M059J (cell line): ENCODE data around the gene MFSD6L. TPM values are rescaled to one million over a fixed set of nuclear protein-coding genes. Genes with fewer than 3 reads are reported as not detected.

ENCODE experiments used
- DNase-seq: peaks from one replicate; pipeline ENCODE4 v3.0.0-alpha.2; 2012; ENCODE audit warnings: low read depth
- total RNA-seq: library from RNA; depleted of rRNA; stranded (reverse); fragments of >200 nt; shearing (Covaris generic); gene quantifications from 2 replicates; pipeline ENCODE4 v1.2.3, GENCODE V29; 2014; rRNA removed

The MFSD6L gene, protein sequence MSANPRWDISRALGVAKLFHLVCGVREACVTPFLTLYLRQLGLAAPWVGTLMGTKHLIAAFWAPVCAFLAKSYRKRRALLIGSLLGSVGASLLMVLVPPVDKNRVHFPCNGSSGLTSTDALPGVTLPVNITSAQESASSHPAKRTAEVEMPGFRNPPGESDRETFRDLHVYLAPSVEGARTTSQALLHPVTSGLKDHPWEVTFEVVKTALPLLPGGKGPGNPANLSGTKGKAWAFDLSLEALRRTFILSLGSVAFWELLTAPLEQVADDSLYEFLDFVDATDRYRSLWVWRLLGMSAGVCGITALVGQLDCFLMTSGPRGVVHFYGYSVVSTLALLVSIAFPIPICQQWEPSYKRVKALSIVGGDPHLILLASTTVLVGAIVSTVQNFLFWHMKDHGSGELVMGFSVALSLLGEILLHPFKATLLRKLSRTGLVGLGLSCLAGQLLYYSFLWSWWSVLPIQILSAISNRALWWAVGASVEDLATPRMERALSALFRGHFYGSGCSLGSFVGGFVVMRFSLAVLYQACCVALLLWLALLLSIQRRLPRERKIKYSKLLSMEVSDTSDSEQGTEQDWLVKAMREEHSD
- total RNA-seq: not detected in 2 replicates

GRCh38 chr17:8798846-8799569, at the start of gene MFSD6L:
TSS of gene MFSD6L (minus strand) at chr17:8799365. CDS start at chr17:8799120, 245 bp downstream.
- no peak for DNase-seq

DNA sequence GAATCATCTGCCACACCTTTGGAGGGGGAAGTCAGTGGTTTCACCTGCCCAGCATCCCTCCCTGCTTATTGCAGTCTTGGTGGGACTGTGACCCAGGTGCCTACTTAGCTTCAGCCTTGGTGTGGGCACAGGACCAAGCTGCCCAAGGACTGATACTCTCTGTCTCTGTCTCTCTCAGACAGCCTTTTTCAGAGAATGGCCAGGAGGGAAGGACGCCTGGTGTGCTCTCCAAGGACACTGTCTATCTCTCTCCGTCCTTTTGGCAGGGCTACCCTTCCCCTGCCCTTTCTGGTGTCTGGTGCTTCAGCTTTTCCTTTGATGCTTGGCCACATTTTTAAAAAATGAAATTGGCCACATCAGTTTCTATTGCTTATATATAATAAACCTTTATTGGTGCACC, 48.7 kb upstream of the MFSD6L start:
- DNase-seq: no peak

DNA sequence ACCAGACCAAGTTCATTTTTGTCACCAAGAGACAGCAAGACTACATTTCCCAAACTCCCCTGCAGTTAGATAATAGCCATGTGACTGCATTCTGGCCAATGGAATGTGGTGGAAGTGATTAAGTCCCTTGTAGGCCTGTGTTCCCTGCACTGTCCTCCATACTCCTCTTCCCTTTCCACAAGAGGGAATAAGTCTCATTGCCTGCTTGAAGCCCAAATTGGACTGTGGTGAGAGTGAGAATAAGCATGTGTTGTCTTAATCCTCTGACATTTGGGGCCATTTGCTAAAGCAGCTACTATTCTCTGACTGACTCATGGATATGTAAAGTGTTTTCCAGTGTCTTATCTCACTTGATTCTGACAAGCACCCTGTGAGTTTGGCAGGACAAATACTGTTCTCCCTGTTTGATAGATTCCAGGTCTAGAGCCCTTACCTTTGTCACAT, 47.6 kb upstream of the MFSD6L start:
- peak; percentile 47 for DNase-seq

DNA sequence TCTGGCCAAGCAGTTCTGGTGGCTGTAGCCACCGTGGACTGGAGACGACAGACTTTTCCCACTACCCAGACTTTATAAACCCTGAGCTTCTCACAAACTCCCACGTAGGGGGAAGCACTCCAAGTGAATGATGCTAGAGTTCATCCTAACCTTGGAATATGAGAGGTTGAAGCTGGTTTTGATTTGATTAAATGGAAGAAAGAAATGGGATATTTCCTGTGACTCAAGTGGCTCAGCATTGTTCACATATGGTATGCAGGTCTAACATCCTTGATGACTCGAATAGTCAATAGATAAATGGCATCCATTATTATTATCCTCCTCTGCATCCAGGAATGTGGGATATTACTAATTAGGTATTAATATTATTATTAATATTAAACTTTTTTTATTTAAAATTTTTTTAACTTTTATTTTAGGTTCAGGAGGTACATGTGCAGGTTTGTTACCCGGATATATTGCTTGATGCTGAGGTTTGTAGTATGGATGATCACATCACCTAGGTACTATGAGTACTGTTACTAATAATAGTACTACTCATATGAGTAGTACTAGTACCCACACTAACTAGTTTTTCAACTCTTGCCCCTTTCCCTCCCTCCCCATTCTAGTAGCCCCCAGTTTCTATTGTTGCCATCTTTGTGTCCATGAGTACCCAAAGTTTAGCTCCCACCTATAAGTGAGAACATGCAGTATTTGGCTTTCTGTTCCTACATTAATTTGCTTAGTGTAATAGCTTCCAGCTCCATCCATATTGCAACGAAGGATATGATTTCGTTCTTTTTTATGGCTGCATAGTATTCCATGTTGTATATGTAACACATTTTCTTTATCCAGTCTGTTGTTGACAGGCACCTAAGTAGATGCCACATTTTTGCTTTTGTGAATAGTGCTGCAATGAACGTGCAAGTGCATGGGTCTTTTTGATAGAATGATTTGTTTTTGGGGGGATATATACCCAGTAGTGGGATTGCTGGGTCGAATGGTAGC, 45.4 kb upstream of the MFSD6L start:
- no peak for DNase-seq

GRCh38 chr17:8843344-8843743, 44.2 kb upstream of the MFSD6L start:
- no peak for DNase-seq

- no peak for DNase-seq
Measured at GRCh38 chr17:8841844-8842243, 42.7 kb upstream of the MFSD6L start.

GRCh38 chr17:8839410-8839935, 40.3 kb upstream of the MFSD6L start:
- no peak for DNase-seq

GRCh38 chr17:8838551-8839095, 39.5 kb upstream of the MFSD6L start:
- no peak for DNase-seq

DNA sequence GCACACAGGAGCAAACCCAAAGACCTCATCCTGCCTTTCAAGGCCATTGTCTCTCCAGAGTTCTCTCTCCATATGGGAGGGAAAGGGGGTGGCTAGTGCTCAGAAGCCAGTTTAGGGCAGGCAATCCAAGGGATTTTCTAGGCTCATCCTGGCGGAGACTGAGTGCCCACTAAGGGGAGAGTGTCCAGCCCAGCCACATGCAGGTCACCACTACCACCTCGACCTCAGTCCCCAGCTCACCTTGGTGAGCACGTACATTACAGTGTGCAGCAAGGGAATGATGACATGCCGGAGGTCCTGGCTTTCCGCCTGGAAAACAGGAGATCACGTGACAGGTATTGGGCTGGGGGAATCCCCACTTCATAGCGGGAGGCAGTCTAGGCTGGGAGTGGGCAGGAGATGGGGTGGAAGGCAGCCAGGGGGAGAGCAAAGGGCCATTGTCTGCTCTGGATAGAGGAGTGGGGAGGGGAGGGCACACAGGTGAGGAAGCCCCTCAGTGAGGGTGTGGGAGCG, 38.5 kb upstream of the MFSD6L start:
- DNase-seq: peak; percentile 36

DNA sequence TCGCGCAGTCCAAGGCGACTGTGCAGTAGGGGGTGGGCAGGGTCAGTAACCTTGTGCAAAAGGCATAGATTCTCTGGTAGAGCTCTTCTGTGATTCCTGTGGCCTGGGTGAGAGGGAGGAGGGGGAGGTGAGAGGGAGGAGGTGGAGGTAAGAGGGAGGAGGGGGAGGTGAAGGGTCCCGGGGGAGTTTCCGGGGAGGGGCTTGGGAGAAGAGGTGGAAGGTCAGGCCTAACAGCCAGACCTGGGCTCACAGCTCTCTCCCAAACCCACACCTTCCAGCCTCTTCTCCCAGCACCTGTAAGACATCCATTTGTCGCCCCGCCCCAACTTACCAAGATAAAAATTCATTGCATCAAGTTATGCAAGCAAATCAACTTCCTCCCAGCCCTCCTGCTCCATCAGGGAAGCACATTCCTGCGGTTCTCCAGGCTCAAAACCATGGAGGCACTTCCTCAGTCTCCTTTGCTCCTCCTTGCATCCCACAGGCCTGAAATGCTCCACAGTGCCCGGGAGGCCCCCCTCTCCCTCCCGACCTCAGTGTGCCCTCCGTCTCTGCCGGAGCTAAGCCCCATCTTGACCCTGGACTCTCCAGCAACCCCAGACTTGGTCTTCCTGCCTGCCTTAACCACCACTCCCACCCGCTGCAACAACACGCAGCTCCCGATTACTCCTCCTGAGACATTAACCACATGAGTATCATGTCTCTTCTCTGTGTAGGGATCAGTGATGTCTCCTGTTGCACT, 37.8 kb upstream of the MFSD6L start:
- DNase-seq: no peak

DNA sequence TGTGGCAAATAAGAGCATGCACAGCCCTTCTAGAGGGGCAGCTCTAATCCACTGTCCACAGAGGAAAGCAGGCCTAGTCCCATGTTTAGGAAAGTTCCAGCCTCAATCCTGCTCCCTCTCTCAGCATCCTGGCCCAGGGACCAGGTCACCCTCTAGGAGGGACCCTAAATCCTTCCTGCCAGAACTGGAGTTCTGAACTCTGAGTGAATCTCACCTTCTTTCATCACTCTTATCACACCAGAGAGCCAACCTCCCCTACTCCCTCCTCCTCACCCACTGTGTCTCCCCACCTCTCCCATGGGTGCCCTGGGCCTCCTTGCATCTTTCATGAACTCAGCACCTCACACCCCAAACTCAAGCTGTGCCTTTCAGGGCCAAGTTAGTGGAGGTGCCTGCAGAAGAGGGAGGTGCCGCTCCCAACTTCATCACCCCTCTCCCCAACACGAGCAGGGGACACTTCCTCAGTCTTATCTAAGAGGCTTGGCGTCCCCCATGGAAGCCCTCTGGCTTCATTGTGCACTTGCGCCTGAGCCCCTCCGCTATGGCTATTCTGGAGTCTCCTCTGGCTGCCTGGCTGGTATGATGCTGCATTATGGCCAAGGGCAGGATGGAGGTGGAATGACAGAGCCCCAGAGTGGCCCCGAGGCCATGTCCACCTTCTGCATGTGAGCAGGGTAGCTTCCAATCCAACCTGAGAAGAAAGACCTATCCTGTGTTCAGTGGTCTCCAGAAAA, 36.6 kb upstream of the MFSD6L start:
- DNase-seq: no peak

DNA sequence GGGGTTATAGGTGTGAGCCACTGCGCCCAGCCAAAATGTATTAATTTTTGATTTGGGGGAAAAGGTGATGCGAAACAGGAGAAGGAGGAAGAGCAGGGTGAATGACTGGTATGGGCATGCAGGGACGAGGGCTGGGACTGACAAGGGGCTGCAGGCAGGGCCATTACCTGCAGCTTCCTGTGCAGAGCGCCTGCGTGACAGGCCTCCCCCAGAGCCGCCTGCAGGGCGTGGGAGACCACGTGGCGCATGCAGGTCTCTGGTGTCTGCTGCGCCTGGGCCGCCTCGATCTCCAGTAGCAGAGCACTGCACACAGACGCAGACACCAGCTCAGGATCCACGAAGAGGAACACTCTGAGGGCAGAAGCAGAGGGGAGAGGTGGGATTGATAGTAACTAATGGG, 35.9 kb upstream of the MFSD6L start:
- DNase-seq: no peak

- DNase-seq: no peak
Measured at GRCh38 chr17:8832711-8833352, 33.7 kb upstream of the MFSD6L start.

DNA sequence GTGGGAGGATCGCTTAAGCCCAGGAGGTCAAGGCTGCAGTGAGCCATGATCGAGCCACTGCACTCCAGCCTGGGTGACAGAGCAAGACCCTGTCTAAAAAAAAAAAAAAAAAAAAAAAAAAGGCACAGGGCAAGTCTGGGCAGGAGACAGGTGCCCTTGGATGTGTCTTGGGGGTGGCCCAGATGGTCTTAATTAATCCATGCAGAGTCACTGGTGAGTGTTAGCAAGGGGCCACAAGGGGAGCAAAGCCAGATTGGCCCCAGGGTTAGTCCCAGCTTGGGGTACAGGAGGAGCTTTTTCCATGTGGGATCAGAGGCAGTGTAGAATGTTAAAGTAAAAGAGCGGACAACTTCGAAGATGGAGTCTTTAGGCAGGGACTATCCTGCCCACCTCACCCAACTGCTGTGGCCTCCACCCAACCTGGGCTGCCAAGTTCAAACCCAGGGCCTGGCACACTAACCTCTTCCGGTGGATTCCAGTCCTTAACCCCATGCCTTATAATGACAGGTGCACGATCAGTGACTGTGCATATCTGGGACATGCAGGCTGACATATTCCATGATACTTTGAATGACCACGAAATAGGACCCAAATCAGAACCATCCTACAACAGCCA, 32.2 kb upstream of the MFSD6L start:
- no peak for DNase-seq

GRCh38 chr17:8830141-8830540, 31.0 kb upstream of the MFSD6L start:
- DNase-seq: no peak

GRCh38 chr17:8829036-8829941, 30.1 kb upstream of the MFSD6L start:
- DNase-seq: no peak

DNA sequence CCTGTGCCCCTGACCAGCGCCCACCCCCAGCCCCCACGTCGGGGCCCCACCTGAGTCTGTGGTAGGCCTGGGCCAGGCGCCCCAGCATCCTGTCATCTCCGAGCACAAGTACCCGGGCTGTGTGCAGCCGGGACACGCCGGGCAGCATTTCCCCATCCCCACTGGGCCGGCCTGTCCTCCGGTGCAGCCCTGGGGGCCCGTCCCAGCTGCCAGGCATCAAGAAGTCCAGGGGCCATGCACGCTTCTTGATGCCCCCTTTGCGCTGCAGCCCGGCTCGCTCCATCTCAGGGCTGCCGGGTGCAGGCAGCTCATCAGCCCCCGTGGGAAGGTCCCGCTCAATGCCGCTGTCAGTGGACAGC, 29.3 kb upstream of the MFSD6L start:
- DNase-seq: no peak
